HPDE6-E6E7 (cell line): Measurements from ENCODE around the gene POU4F2.
"Not testable (repeated sequence)": the region's sequence is repeated elsewhere in the genome, so short reads cannot be mapped to it uniquely, and the experiment has no call there.

ENCODE experiments used
- DNase-seq: peaks from one replicate; pipeline ENCODE4 v3.0.0; 2011; ENCODE audit warnings: missing footprints; ENCODE audit errors: extremely low spot score

The POU4F2 gene

GRCh38 chr4:146654687-146655520, 16.2 kb downstream of the POU4F2 start:
- DNase-seq: no peak

DNA sequence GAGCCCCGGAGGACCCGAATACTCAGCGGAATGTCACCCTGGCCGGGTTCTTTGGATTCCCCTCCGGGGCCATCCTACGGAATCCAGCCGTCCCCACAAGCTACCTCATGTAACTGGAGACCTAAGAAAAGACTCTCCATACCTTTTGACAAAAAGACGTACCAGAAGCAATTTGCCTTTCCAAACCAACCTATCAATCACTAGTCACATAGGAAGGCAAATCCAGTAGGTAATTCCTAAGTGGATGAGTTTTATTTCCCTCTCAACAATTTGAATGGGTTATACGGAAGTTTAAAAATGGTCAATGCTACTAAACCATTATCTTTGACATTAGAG, 16.8 kb downstream of the POU4F2 start:
- DNase-seq: no peak

DNA sequence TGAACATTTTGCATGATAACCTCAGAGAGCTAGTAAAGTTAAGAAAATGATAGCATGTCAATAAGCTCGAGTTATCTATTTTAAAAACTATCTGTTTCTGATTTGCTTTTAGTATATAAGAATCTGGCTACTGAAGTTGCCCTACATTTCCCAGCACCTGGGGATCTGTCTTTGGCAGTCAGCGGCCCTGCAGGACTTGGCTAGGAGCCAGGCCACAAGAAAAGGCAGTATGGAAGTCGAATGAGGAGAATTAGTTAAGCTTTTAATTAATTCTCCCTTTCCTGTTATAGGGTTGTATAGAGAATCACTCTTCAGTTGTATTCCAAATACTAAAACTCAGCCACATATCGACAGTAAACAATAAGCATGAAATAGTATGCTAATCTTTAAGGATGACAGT, 22.7 kb downstream of the POU4F2 start:
- no peak for DNase-seq

- DNase-seq: not testable (repeated sequence)
Observed at GRCh38 chr4:146663968-146664311, 25.2 kb downstream of the POU4F2 start.

DNA sequence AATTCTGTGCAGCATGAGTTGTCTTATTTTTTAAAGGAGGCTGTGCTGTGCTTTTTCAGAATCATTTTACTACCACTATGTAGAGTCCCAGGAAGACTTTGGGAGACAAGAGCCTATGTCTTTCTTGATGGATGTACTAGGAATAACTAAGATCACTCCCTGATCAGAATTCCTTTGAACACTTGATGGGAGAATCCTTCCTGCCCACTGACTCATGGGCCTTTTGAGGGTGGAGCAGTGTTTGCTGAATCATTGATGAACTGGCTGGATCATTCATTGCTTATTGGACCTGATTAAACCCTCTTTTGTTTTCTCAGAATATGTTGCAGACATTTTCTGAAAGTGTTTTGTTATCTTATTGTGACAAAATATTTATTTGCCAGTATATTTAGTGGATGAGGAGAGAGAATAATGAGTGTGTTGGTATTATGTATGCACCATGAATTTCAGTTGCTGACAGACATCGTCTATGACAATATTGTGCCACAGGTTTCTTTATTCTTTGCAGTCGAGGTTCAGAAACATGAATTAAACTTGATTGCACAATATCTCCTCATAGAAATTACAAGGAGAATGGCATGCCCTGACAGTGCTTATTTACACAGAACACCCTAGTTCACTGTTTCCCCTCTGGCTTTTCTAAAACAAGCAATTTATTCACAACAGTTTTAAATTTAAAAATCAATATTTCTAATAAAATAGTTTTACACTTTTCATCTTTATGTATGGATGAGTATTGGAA, 36.3 kb downstream of the POU4F2 start:
- no peak for DNase-seq
